Activated CD8-positive, alpha-beta memory T cell treated with anti-CD3 and anti-CD28 coated beads for 24 hours (primary cell): ENCODE data around the gene FGGY.
"Not testable (repeated sequence)": the region's sequence is repeated elsewhere in the genome, so short reads cannot be mapped to it uniquely, and the experiment has no call there.

Source experiments
- DNase-seq: peaks from one replicate; pipeline ENCODE4 v3.0.0-alpha.2; 2020

Gene FGGY

GRCh38 chr1:59556802-59557548, 260.1 kb downstream of the FGGY start:
- no peak for DNase-seq

- no peak for DNase-seq
Measured at GRCh38 chr1:59557549-59557885, 260.6 kb downstream of the FGGY start.

- DNase-seq = not testable (repeated sequence)
Measured at GRCh38 chr1:59558580-59558979, 261.7 kb downstream of the FGGY start.

GRCh38 chr1:59560807-59561450, 264.0 kb downstream of the FGGY start:
- no peak for DNase-seq

GRCh38 chr1:59561796-59562195, 264.9 kb downstream of the FGGY start:
- no peak for DNase-seq

GRCh38 chr1:59564192-59564891, 267.4 kb downstream of the FGGY start:
- DNase-seq = no peak

GRCh38 chr1:59565611-59566410, 268.9 kb downstream of the FGGY start:
- DNase-seq = no peak

GRCh38 chr1:59568158-59568935, 271.5 kb downstream of the FGGY start:
- DNase-seq = no peak

GRCh38 chr1:59569198-59569597, 272.3 kb downstream of the FGGY start:
- no peak for DNase-seq

GRCh38 chr1:59570524-59570923, 273.6 kb downstream of the FGGY start:
- no peak for DNase-seq

- no peak for DNase-seq
Measured at GRCh38 chr1:59574085-59574484, 277.2 kb downstream of the FGGY start.

- no peak for DNase-seq
Measured at GRCh38 chr1:59577774-59578173, 280.9 kb downstream of the FGGY start.

- DNase-seq = no peak
Measured at GRCh38 chr1:59579222-59579621, 282.3 kb downstream of the FGGY start.

- no peak for DNase-seq
Measured at GRCh38 chr1:59580257-59580656, 283.4 kb downstream of the FGGY start.

GRCh38 chr1:59592410-59592809, 295.5 kb downstream of the FGGY start:
- not testable (repeated sequence) for DNase-seq

GRCh38 chr1:59592924-59593323, 296.0 kb downstream of the FGGY start:
- DNase-seq = no peak

- DNase-seq = no peak
Measured at GRCh38 chr1:59593798-59594790, 297.2 kb downstream of the FGGY start.

GRCh38 chr1:59595774-59596173, 298.9 kb downstream of the FGGY start:
- no peak for DNase-seq

GRCh38 chr1:59596432-59596831, 299.5 kb downstream of the FGGY start:
- DNase-seq = no peak

- no peak for DNase-seq
Measured at GRCh38 chr1:59596956-59597355, 300.1 kb downstream of the FGGY start.
